ENCODE measurements around the gene BRCA2.
"Not testable (repeated sequence)": the region's sequence is repeated elsewhere in the genome, so short reads cannot be mapped to it uniquely, and the experiment has no call there.

Gene BRCA2

GRCh38 chr13:32309312-32310133, 5.8 kb upstream of the BRCA2 start:
- DNase-seq (ENCODE audit: low read depth) = no peak

DNA sequence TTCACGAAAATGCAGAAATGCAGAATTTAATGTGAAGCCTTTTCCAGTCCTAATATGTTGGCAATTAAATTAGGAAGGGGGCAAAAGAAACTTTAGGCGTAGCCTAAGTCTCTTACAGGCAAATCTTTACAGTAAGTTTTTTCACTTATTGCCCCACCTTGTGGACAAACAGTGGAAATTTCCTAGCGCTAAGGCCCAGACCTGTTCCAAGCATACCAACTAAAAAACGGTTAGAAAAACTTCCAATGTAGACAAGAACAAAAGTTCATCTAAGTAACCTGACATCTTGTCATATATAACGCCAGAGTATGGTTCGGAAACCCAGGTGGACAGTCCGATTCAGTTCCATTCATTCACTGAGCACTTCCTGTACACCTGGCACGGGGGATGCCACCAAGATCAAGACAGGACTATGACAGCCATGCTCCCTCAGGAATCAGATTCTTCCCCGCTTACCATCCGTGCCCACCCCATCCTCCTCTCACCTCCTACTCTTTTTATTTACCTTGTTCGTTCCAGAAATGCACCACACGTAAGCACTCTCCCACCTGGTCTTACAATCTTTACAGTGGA, 5.1 kb upstream of the BRCA2 start:
- DNase-seq (ENCODE audit: low read depth) = no peak

DNA sequence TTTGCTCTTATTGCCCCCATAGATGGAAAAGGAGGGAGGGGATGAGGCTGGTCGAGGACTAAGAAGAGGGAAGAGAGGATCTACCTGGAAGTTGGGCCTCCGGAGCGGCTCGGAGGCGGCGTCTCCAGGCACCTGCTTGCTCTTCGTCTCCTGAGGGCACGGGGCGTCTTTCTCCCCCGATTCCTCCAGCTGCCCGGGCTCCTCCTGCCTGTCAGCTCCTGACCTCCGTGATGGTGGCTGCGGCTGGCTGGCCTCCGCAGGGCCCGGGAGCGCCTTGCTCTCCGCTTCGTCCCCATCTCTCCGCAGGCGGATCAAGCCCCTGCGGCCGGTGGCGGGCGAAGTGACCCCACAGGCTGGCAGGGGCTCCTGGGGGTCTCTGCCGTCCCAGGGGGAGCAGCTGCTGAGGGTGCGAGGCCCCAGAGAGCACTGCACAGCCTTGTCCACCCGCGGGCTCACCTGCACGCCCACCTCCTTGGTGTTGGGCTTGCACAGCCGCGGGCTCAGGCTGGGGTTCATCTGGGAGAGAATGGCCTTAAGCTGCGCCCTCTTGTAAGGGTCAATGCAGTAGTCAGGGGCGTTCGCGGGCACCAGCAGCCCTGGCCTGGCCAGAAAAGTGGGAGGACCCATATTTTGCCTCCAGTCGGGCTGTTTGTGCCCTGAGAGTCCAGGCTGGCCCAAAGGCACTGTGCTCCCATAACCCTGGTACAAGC, 4.0 kb upstream of the BRCA2 start:
- no peak for DNase-seq (ENCODE audit: low read depth)

DNA sequence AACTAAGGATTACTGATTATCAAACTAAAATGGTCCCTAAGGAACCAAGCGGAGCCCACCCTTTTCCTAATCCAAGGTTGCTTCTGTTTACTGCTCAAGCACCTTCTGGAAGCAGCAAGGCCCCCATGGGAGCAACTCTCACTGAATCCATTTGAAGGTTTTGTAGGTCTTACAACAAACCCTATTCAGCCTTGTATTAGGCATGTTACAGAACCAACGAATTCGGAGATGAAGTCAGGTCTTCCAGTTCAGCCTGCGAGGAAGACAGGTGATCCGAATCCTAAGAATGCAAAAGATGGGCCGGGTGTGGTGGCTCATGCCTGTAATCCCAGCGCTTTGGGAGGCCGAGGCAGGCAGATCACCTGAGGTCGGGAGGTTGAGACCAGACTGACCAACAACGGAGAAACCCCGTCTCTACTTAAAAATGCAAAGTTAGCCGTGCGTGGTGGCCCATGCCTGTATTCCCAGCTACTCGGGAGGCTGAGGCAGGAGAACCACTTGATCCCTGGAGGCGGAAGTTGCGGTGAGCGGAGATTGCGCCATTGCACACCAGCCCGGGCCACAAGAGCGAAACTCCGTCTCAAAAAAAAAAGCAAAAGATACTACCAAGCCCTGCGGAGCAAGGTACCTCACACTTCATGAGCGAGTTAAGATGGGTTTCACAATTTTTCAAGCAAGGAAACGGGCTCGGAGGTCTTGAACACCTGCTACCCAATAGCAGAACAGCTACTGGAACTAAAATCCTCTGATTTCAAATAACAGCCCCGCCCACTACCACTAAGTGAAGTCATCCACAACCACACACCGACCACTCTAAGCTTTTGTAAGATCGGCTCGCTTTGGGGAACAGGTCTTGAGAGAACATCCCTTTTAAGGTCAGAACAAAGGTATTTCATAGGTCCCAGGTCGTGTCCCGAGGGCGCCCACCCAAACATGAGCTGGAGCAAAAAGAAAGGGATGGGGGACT, 754 bp upstream of the BRCA2 start:
- DNase-seq (ENCODE audit: low read depth) = peak; percentile 41

DNA sequence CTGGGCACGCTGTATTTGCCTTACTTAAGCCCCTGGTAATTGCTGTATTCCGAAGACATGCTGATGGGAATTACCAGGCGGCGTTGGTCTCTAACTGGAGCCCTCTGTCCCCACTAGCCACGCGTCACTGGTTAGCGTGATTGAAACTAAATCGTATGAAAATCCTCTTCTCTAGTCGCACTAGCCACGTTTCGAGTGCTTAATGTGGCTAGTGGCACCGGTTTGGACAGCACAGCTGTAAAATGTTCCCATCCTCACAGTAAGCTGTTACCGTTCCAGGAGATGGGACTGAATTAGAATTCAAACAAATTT, 676 bp downstream of the BRCA2 start:
- no peak for DNase-seq (ENCODE audit: low read depth)

- no peak for DNase-seq (ENCODE audit: low read depth)
Measured at GRCh38 chr13:32316501-32316900, 1.2 kb downstream of the BRCA2 start.

DNA sequence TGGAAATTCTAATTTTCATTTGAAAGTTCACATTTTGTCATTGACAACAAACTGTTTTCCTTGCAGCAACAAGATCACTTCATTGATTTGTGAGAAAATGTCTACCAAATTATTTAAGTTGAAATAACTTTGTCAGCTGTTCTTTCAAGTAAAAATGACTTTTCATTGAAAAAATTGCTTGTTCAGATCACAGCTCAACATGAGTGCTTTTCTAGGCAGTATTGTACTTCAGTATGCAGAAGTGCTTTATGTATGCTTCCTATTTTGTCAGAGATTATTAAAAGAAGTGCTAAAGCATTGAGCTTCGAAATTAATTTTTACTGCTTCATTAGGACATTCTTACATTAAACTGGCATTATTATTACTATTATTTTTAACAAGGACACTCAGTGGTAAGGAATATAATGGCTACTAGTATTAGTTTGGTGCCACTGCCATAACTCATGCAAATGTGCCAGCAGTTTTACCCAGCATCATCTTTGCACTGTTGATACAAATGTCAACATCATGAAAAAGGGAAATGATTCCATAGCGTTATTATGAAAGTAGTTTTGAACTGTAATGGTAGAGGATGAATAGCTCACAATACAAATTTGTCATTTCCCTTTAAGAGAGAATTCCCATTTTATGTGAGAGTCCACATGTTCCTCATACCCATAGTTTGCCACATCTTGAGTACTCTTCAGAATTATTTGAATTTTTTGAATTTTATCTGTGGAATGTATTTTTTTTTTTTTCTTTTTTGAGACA, 2.6 kb downstream of the BRCA2 start:
- DNase-seq (ENCODE audit: low read depth) = no peak

- no peak for DNase-seq (ENCODE audit: low read depth)
Measured at GRCh38 chr13:32320528-32320927, 5.2 kb downstream of the BRCA2 start.

DNA sequence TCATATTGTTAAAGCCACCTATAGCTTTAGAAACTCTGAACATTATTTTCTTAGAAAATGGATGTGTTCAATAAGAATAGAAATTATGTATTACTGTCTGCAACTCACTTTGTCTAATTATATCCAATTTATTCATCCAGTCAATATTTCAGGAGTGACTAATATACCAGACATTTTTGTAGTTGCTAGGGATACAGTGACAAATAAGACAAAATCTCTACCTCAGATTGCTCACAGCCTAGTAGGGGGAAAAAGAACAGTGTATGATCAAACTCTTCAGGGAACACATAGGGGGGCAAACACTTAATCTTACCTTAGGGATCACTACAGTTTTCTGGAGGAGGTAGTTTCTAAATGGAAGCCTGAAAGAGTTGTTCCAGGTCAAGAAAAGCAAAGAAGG, 8.6 kb downstream of the BRCA2 start:
- DNase-seq (ENCODE audit: low read depth) = no peak

- DNase-seq (ENCODE audit: low read depth) = no peak
Measured at GRCh38 chr13:32330441-32330840, 15.1 kb downstream of the BRCA2 start.

GRCh38 chr13:32334671-32335070, 19.4 kb downstream of the BRCA2 start:
- DNase-seq (ENCODE audit: low read depth) = no peak

DNA sequence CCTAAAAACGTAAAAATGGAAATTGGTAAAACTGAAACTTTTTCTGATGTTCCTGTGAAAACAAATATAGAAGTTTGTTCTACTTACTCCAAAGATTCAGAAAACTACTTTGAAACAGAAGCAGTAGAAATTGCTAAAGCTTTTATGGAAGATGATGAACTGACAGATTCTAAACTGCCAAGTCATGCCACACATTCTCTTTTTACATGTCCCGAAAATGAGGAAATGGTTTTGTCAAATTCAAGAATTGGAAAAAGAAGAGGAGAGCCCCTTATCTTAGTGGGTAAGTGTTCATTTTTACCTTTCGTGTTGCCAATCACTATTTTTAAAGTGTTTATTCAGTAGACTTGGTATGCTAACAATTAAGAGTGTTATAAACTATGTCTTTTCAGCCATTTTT, 25.6 kb downstream of the BRCA2 start:
- no peak for DNase-seq (ENCODE audit: low read depth)

- DNase-seq (ENCODE audit: low read depth) = no peak
Measured at GRCh38 chr13:32347651-32348050, 32.3 kb downstream of the BRCA2 start.

- DNase-seq (ENCODE audit: low read depth) = not testable (repeated sequence)
Measured at GRCh38 chr13:32350839-32351441, 35.6 kb downstream of the BRCA2 start.

DNA sequence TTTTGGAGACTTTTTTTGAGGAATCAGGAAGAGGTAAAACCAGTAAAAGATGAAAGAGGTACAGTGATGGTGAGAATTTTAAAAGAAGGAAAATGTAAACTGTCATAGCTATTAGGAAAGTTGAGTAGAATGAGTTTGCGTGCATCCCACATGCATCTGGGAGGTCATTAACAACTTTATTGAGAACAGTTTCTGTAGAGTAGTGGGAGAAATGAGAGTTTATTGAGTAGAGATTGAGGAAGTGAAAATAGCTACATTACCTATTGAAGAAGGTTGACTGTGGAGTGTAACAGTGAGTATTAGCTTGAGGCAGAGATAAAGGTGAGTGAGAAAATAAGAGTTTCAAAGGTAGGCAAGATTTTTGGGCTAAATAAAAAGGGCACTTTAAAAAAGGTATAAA, 38.7 kb downstream of the BRCA2 start:
- DNase-seq (ENCODE audit: low read depth) = no peak

DNA sequence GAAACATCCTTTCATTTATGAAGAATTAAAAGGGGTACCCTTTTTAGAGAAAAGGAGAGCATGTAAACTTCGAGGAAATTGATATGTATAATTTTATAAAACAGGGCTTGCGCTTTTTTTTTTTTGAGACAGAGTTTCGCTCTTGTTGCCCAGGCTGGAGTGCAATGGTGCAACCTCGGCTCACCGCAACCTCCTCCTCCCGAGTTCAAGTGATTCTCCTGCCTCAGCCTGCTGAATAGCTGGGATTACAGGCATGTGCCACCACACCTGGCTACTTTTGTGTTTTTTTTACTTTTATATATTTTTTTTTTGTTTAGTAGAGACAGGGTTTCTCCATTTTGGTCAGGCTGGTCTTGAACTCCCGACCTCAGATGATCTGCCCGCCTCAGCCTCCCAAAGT, 40.6 kb downstream of the BRCA2 start:
- not testable (repeated sequence) for DNase-seq (ENCODE audit: low read depth)

GRCh38 chr13:32362574-32362973, 47.3 kb downstream of the BRCA2 start:
- DNase-seq (ENCODE audit: low read depth) = no peak

GRCh38 chr13:32370805-32371204, 55.5 kb downstream of the BRCA2 start:
- DNase-seq (ENCODE audit: low read depth) = no peak

GRCh38 chr13:32376642-32377415, 61.5 kb downstream of the BRCA2 start:
- DNase-seq (ENCODE audit: low read depth) = no peak

- no peak for DNase-seq (ENCODE audit: low read depth)
Measured at GRCh38 chr13:32378012-32378411, 62.7 kb downstream of the BRCA2 start.

Data from stimulated activated CD8-positive, alpha-beta memory T cell treated with anti-CD3 and anti-CD28 coated beads, Interleukin-12 subunit alpha, Interleukin-12 subunit beta, amount 100 ng/mL, for 1 hour (primary cell).